HG03520 (cell line): Measurements from ENCODE around the gene GALM.
"Not testable (repeated sequence)": the region's sequence is repeated elsewhere in the genome, so short reads cannot be mapped to it uniquely, and the experiment has no call there.

Experiments
- ATAC-seq: cut with Tn5 transposase; IDR thresholded peaks from one replicate; pipeline ENCODE4 v1.9.1; 2021; ENCODE audit warnings: mild to moderate bottlenecking, moderate library complexity; ENCODE audit not compliant: unreplicated experiment

Gene GALM

DNA sequence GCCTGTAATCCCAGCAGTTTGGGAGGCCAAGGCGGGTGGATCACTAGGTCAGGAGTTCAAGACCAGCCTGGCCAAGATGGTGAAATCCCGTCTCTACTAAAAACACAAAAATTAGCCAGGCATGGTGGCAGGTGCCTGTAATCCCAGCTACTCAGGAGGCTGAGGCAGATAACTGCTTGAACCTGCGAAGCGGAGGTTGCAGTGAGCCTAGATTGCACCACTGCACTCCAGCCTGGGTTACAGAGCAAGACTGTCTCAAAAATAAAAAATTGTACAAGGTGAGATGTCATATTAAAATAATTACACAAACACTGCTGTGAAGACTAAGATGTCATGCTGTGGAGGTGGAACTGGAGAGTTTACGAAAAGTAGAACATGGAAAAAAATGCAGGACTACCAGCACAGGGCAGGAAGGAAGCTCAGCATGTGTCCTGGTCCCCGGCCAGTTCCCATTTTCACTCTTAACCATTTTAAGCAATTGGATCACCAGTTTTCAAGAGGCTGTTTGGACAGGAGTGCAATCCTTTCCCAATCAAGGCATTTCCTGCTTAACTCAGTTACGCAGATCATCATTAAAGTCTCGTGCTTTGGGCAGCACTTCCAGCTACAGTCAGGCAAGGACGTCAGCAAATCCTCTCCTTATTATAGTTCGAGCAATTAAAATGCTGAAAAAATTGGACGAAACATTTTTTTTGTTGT, 71.2 kb downstream of the GALM start:
- not testable (repeated sequence) for ATAC-seq

DNA sequence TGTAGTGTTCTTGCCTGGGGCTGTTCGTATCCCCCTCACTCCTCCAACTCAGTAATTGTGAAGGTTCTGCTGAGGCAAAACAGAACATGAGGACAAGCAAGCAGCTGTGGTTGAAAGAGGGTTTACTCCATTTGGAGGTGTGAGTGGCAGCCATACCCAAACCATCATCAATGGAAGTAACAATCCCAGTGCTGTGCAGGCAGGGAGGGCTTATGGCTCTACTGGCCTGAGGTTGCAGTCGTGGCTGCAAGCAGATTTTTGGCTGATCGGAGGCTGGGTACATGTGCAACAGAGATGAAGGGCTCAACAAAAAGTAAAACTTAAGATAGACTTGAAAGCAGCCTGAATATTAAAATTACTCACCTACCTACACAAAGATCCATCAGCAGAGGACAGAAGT, 72.0 kb downstream of the GALM start:
- ATAC-seq = no peak

DNA sequence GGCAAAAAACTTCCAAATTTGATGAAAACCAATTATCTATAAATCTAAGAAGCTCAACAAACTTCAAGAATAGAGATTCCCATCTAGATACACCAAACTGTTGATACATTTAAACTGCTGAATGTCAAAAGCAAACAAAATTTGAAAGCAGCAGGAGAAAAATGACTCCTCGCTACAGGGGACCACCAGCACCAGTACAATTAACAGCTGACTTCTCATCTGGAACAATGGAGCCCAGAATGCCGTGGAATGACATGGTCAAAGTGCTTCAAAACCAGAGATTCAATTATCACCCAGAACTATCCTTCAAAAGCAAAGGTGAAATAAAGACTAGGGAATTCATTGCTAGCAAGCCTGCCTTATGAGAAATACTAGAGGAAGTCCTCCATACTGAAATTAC, 73.6 kb downstream of the GALM start:
- ATAC-seq = no peak

DNA sequence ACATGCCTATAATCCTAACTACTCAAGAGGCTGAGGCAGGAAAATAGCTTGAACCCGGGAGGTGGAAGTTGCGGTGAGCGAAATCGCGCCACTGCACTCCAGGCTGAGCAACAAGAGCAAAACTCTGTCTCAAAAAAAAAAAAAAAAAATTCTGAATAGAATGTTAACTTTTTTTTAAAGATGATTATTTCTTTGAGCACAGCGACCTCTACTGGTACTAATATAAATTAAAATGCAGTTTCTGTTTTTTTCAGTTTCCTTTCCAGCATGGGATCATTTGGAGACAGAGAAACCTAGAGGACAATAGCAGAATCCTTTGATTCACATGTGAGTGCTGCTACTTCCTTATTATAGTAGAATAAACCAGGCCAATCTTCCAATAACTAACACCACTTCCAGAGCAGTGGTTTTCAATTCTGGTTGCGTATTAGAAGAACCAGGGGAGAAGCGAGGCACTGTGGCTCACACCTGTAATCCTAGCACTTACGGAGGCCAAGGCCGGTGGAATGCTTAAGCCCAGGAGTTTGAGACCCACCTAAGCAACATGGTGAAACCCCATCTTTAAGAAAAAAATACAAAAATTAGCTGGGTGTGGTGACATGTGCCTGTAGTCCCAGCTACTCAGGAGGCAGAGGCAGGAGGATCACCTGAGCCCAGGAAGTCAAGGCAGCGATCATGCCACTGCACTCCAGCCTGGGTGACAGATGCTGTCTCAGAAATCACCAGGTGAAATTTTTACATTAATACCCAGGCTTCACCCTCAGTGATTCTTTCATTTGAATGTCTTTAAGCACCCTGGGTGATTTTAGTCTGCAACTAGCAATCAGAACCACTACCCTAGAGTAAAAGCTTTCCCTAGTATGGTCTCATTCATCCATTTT, 75.2 kb downstream of the GALM start:
- no peak for ATAC-seq

DNA sequence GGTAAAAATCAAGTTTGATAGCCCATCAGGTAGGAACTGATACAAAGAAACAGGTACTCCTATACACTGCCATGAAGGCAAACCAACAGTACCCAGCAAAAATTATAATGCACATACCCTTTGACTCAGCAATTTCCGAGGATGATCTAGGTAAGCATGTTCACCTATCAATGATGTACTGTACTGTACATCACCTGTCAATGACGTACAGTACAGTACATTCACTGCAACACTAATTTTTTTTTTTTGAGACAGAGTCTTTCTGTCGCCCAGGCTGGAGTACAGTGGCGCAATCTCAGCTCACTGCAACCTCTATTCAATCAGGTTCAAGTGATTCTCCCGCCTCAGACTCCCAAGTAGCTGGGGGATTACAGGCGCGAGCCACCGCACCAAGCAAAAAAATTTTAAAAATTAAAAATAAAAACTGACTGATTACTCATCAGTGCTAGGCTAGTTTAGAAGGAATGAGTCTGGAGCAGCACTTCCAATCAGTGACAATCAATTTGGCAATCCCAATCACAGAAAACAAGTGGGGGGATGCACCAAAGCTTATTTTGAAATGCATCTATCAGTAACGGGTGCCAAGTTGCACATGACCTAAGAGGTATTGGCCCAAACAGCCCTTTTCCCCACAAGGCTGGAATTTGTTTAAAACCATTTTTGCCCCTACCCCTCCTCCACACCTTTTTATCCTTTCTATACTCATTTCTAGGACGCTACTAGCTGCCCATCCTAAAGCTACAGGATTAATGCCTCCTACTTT, 77.1 kb downstream of the GALM start:
- ATAC-seq = no peak

DNA sequence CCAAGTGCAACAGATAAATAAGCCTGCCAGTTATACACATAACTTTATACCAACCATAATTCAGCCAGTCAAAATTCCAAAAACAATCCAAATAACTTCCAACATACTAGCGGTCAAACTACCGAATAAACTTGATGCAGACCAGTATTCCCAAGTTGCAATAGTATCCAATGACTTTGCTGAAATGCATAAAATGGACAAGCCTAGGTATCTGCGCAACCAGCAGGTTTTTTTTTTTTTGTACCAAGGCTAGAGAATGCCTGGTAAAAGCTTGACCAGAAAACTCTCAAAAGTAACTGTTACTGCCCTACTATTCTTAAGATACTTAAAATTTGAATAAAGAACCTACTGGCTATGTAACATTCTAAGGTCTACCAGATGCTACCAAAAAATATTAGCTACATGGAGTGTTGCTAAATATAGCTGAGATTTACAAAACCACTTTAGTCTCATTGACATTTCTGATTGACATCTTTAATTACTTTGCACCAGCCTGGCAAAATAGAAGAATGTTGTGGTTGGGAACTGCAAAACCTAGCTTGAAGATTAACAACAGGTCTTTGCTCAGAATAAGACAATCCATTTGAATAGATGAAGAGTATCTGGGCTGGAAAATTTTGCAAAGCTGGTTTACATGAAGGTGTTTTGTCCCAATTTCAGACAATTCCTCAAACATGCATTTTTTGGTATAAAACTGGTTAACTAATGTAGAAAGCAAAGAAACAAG, 77.9 kb downstream of the GALM start:
- ATAC-seq = no peak

DNA sequence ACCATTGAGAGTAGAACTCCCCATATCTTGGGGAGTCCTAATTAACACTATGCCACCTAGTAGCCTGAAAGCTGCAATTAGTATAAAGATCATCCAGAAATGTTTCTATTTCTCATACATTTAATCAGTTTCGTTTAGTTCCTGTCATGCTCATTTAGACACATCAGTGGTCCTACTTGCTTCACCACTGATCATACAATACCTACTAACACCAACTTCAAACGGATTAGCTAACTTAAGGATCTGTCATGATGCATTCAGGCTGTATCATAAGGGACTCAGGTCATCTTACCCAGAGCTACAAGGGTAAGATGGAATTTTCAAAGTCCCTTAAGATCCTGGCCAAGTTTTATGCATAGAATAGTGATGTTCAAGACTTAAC, 78.5 kb downstream of the GALM start:
- ATAC-seq = no peak

DNA sequence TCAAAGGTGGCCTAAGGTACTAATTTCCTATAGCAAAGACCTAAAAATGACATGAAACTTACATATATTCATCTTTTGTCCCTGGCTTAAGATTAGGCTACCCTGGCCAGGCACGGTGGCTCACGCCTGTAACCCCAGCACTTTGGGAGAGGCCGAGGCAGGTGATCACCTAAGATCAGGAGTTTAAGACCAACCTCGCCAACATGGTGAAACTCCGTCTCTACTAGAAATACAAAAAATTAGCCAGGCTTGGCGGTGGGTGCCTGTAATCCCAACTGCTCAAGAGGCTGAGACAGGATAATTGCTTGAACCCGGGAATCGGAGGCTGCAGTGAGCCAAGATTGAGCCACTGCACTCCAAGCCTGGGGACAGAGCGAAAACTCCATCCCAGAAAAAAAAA, 79.4 kb downstream of the GALM start:
- ATAC-seq = no peak

DNA sequence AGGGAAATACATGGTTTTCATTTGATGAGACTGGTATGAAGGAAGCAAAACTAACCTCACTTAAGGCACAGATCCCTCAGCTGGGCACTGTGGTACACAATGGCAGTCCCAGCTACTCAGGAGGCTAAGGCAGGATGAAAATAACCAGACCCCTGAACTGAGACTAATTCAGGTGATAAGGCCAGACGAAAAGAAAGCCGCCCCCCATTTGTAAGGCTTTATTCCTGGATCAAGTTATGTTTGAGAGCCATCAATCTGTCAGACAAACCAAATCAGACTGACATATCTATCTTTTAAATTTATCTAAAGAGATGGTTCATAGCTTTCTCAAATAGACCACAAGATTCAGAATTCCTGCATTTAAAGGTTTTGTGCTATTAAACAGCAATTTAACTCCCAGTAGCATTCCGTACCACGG, 81.1 kb downstream of the GALM start:
- no peak for ATAC-seq

DNA sequence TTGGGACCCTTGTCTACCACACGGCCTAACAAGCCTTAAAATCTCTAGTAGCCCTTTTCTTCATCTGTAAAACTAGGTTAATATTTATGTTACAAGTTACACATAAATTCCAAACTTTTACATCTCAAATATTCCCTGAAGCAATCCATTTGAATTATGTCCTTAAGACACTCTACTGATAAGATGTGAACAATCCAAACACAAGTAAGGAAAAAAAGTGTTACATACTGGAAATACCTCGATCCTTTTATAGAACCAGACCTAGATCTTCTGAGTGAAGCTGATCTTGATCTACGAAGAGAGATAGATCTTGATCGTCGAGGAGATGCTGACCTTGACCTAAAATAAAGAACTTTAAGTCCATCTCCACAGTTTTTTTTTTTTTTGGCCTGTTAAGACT, 81.9 kb downstream of the GALM start:
- ATAC-seq = no peak

DNA sequence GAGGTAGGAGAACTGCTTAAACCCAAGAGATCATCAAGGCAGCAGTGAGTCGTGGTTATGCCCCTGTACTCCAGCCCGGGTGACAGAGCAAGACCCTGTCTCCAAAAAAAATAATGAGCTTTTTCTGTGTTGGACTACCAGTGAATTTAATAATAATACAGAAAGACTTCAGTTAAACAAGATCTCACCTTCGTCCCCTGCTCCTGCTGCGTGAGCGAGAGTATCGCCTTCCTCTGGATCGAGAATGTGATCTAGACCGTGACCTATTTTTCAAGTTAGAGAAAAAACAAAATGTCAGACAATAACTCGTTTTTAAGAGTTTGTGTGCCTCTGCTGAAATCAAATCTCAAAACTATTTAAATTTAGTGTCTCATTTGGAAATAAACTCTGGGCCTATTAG, 82.5 kb downstream of the GALM start:
- ATAC-seq = no peak

DNA sequence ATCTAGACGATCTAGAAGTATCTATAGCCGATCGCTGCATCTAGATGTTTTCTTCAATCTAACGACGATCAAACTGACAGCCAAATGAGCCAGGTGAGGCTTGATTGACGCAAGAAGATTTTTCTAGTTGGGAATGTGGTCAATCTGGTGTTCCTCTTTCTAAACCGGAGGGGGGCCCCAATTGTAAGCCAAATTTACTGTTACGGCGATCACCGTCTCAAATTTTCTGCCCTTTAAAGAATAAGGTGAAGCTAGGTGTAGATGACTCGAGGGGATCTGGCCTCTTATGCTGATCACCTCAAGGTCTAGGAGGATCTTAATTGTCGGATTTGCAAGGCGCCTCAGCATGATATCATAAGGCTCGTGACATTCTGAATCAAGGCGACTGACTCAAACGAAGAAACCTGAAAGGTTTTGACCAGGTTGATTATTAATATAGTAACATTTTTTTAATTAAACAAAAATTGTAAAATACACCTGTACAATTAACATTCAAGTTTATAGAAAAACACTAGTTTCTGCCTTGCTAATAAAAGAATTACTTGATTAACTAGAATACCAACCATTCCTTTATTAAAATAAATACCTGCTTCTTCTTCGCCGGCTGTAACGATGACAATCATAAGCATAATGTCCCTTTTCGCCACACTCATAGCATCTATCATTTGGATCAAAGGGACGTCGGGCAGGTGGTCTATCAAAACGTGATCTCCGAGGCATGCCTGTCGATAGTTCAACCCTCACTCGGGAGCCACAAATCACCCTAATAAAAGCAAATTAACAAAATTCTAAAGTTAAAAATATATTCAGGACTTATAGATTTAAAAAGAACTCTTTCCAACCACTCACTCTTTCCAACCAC, 83.3 kb downstream of the GALM start:
- no peak for ATAC-seq

DNA sequence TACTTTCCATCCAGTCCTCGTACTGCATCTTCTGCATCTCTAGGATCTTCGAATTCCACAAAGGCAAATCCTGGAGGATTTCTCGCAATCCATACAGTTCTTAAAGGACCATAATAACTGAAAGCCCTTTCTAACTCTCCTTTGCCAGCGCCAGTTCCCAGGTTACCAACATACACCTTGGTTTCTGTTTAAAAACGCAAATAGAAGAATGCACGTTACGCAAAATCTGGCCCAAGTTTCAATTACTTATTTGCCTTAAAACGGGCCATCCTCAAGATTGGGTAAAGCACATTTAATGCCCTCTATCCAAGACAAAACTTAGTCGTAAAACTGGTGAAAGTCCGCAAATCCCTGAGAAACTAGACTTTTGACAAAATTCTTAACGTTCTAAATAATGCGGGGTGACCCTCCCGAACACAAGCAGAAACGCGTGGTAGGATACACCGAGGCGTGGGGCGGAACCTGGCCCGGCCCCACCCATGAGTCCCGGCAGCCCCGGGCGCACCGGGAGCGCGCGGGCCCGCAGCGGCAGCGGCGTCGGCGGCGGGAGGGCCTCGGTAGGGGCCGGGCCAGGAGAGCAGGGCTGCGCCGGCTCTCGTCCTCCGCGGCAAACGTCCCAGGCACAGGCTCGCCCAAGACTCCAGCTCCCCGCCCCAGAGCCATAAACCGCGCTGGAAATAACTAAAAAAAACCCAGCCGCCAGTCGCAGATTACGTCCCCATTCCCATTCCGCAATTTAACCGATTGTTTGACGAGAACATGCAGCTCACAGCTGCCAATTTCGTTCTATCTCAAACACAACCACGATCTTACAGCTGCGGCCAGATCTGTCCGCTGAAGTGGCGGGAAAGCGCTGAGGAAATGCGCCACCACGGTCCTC, 84.3 kb downstream of the GALM start:
- peak; percentile 24 for ATAC-seq

DNA sequence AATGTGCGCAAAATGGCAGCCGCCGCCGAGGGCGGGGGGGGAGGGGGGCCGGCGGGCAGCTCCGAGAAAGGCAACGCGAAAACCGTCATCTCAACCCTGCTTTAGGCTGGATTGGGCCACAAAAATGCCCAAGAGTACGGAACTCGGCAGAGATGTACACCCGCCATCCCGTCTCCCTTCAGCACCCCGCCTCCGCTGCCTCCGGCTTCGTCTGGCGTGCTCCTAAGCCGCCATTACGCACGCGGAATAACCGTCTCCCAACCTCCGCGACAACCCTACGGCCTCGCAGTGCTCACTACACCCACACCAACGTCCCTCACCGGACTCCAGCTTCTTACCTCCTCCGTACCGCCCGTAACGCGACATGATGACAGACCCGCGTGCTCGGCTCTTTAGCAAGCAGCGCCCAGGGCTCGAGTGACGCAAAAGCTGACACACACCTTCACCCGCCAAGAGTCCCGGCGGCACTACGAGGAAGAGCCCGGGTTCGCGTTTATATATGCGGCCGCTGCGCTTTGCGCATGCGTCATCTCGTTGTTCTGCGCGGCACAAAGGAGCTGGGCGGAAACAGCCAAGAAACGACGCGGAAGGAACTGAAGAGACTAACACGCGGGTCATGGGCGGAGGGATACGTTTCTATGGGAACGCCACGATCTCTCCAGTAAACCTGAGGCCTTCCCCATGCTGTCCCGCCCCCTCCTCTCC, 85.1 kb downstream of the GALM start, which contains the start of gene SRSF7:
Gene SRSF7 (minus strand): TSS at position 471 of the 705 bp plus-strand sequence. CDS start 105 bp downstream, at position 366.
- peak; percentile 69 for ATAC-seq

DNA sequence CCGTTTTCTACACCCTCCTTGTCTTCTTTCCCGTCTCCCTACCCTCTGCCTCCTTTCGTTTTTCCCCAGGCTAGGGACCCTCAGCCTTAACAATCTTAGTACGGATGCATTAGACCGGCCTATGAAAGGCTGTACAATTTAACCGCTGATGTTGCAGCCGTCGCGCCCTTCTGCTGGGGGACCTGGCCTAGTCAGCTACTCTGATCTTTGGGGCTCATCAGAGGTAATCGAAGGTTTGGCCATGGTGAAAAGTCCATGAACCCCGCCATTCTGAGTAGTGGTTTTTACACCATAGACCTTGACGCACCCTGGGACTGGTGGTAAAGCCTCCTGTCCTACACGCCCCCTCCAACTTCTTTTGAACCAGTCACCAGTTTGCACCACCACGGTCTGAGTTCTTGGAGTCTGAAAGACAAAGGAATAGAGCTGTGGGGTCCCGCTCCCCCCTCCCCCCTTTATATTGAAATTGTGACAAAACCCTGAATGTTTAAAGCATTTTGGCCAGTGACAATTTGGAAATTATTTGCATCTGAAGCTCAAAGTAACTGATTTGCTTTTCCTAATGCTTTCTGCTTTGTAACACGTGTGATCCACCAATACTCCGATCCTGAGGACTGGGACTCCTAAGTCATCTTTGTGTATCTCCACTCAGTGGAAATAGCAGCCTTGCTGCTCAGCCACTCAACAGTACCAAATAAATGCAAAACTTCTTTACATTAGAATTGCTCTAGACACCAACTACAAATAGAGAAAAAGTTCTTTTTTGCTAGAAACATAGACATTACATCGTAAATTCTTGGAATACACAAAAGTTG, 85.9 kb downstream of the GALM start:
- ATAC-seq = peak; percentile 16

DNA sequence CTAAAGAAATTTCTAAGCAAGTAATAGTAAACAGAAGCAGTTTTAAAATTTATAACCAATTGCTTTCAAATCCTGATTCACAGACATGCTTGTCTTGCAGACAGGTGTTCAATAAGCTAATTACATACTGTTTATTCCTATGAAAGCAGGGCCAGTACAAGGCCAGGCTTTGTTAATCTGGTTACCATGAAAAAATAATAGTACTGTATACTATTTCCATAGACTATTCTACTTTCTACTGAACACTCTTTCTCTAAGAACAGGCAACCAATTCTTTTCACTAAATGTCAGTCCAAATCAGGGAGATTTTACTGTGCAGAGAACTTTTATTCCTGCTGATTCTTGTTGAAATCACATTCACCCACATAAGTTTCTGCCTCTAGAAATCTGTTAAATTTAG, 88.1 kb downstream of the GALM start:
- no peak for ATAC-seq

DNA sequence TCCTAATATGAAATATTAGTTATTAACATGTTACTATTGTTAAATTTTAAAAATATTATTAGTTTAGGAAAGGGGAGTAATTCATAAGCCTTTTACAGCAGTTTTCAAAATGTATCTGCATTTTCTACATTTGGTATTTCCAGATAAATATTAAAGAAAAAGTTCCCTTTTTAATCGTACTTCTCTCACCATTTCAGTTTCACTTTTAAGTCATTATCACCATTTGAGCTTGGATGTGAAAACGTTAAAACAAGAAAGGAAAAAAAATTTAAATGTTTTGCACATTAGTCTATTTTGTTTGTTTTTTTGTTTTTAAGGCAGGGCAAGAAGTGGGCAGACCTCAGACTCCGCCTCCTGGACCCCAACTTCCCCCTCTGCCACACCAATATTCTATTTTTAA, 88.6 kb downstream of the GALM start:
- no peak for ATAC-seq
